GM12865 (cell line): Measurements from ENCODE around the gene RGS6.

ENCODE experiments used
- DNase-seq: peaks from one replicate; pipeline ENCODE4 v3.0.0; 2010; ENCODE audit warnings: low read depth
- H3K4me3 ChIP-seq: 2 replicates; pipeline ENCODE4 v1.5.1; 2011; ENCODE audit warnings: mild to moderate bottlenecking, low read depth, low read length, control low read depth
- TF ChIP-seq, protein P1 (sequence below): IDR thresholded peaks from 2 replicates; pipeline ENCODE4 v1.5.1; 2011; ENCODE audit warnings: low read length, control low read depth, low read depth, inconsistent platforms; ENCODE audit not compliant: insufficient read depth; ENCODE audit errors: missing control alignments

The RGS6 gene

GRCh38 chr14:72525087-72525915, 593.1 kb downstream of the RGS6 start:
- H3K4me3 ChIP-seq: no peak overlapping the region
- TF ChIP-seq, protein P1, sequence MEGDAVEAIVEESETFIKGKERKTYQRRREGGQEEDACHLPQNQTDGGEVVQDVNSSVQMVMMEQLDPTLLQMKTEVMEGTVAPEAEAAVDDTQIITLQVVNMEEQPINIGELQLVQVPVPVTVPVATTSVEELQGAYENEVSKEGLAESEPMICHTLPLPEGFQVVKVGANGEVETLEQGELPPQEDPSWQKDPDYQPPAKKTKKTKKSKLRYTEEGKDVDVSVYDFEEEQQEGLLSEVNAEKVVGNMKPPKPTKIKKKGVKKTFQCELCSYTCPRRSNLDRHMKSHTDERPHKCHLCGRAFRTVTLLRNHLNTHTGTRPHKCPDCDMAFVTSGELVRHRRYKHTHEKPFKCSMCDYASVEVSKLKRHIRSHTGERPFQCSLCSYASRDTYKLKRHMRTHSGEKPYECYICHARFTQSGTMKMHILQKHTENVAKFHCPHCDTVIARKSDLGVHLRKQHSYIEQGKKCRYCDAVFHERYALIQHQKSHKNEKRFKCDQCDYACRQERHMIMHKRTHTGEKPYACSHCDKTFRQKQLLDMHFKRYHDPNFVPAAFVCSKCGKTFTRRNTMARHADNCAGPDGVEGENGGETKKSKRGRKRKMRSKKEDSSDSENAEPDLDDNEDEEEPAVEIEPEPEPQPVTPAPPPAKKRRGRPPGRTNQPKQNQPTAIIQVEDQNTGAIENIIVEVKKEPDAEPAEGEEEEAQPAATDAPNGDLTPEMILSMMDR: no peak
- DNase-seq: no peak

DNA sequence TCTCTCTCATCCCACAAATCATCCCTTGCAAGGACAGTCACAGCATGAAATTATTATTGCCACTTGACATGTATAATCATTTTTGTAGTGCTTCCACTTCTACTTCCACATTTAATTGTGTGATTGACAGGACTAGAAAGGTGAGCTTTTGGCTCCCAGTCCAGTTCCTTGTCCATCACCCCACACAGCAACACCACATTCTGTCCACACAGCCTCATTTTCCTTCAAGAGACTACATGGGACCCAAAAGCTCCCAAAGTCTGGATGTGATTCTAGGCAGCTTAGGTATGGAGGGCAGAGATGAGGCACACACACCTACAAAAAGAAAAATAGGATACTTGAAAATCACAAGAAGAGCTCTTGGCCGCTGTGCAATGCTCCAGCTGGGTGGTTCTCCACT, 595.4 kb downstream of the RGS6 start:
- H3K4me3 ChIP-seq: no peak overlapping the region
- TF ChIP-seq, protein P1: no peak
- no peak for DNase-seq

DNA sequence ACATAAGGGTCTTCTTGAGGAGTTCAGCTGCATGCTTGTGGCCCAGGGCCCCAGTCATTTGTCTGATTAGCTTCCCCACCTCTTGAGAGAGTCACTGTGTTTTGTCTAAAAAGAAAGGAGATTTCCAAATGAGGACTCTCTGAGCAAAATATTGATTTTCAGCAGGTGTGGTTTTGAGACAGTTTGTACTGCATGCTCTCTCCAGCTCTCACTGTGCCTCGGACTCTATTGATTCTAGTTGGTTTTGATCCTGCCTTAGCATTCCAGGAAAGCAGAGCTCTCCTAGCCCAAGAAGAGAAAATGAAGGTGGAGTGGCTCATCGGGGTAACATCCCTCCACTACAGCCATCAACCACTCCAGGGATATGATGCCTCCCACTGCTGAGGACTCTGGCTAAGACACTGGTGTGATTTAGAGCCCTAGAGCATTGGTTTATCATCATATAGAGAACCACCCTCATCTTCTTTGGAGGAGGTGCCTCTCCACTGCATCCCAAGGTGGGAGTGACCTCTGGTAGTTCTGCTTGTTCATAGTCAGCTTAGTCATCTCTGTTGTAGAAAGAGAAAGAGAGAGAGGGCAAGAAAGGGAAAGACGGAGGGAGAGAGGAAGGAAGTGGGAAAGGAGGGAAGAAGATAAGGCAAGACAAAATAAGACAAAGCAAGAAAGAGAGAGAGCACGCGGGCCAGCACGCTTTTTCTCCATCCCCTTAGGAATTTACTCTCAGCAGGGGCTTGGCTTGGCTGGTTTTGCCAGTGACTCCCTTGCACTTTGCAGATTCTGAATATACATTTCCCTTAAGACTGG, 596.0 kb downstream of the RGS6 start:
- TF ChIP-seq, protein P1: no peak
- H3K4me3 ChIP-seq: no peak overlapping the region
- no peak for DNase-seq

GRCh38 chr14:72528863-72529175, 596.6 kb downstream of the RGS6 start:
- no peak overlapping the region for H3K4me3 ChIP-seq
- no peak for DNase-seq
- TF ChIP-seq, protein P1: no peak

DNA sequence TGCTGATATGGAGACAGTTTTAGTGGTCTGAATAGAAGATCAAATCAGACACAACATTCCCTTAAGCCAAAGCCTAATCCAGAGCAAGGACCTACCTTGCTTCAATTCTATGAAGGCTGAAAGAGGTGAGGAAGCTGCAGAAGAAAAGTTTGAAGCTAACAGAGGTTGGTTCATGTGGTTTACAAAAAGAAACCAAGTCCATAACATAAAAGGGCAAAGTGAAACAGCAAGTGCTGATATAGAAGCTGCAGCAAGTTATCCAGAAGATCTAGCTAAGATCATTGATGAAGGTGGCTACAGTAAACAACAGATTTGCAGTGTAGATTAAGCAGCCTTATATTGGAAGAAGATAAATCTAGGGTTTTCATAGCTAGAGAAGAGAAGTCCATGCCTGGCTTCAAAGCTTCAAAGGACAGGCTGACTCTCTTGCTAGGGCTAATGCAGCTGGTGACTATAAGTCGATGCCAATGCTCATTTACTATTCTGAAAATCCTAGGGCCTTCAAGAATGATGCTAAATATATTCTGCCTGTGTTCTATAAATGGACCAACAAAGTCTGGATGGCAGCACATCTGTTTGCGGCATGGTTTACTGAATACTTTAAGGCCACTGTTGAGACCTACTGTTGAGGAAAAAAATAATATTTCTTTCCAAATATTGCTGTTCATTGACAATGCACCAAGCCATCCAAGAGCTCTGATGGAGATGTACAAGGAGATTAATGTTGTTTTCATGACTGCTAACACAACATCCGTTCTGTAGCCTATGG, 600.6 kb downstream of the RGS6 start:
- TF ChIP-seq, protein P1: no peak
- no peak overlapping the region for H3K4me3 ChIP-seq
- no peak for DNase-seq

GRCh38 chr14:72535485-72535884, 603.3 kb downstream of the RGS6 start:
- H3K4me3 ChIP-seq: no peak overlapping the region
- TF ChIP-seq, protein P1: no peak
- DNase-seq: peak; percentile 67
